Panc1 (cell line): ENCODE measurements around the gene RAPGEF5.

ENCODE experiments used
- CTCF ChIP-seq: fragments of 450-650 bp; IDR thresholded peaks from 2 replicates; pipeline ENCODE4 v1.5.1; 2017; ENCODE audit warnings: mild to moderate bottlenecking
- POLR2AphosphoS5 ChIP-seq: IDR thresholded peaks from 2 replicates; pipeline ENCODE4 v1.6.1; 2012; ENCODE audit warnings: mild to moderate bottlenecking, low read depth, low read length, moderate library complexity

- TF ChIP-seq POLR2AphosphoS5 (no peak), CTCF (no peak)
Observed at GRCh38 chr7:22143491-22143890, 213.5 kb downstream of the RAPGEF5 start.
